ENCODE measurements around the gene CA12. TPM values are rescaled to one million over a fixed set of nuclear protein-coding genes. Genes with fewer than 3 reads are reported as not detected.

Gene CA12
- total and polyA plus RNA-seq, 9 of the 15 experiments (the other 6 are each of a cell fraction or from before 2014, with no cell fraction given): 0.01 to 0.78 (median 0.15) TPM; not detected in 1

- TF ChIP-seq PBX2 (CRISPR knock-in tag; IDR thresholded peaks at IDR 0.05; ENCODE audit: low read depth) (no peak), PBX2 (tag; conservative IDR thresholded peaks at IDR 0.05; ENCODE audit: low read depth) (no peak), TAF9B (IDR thresholded peaks at IDR 0.05; ENCODE audit: partially characterized antibody) (no peak), MAFK (IDR thresholded peaks at IDR 0.05; ENCODE audit: low read length) (no peak), ZC3H4 (CRISPR knock-in tag; IDR thresholded peaks at IDR 0.05; ENCODE audit: borderline replicate concordance) (no peak), CEBPZ (IDR thresholded peaks at IDR 0.05; ENCODE audit: borderline replicate concordance, low read depth, low read length) (no peak), RBBP5 (IDR thresholded peaks at IDR 0.05; ENCODE audit: borderline replicate concordance, insufficient read depth, low read length, poor library complexity, severe bottlenecking) (peak; percentile 81), NFYB (IDR thresholded peaks at IDR 0.05; ENCODE audit: extremely low read depth, insufficient read length) (no peak), ARID1B (IDR thresholded peaks at IDR 0.05) (peak; percentile 59), AFF1 (IDR thresholded peaks at IDR 0.05; ENCODE audit: low read depth in 1 of 2, partially characterized antibody in 2 of 2) (peak in 1 of 2 experiments; percentile 31), KDM4B (IDR thresholded peaks at IDR 0.05; ENCODE audit: borderline replicate concordance in 2 of 2, low read depth in 1 of 2) (no peak), EP400 (IDR thresholded peaks at IDR 0.05) (0 out of 2 replicates have a peak, but pooled peaks have one; percentile 25), MEF2A (IDR thresholded peaks at IDR 0.05; ENCODE audit: control insufficient read depth, low read depth, low read length) (no peak)
Observed at GRCh38 chr15:63391669-63392360, 10.2 kb upstream of the CA12 start (continued).
